Stimulated activated CD8-positive, alpha-beta memory T cell treated with anti-CD3 and anti-CD28 coated beads, Interleukin-12 subunit alpha, Interleukin-12 subunit beta, amount 100 ng/mL, for 24 hours (primary cell): ENCODE measurements around the gene SPACA7.
"Not testable (repeated sequence)": the region's sequence is repeated elsewhere in the genome, so short reads cannot be mapped to it uniquely, and the experiment has no call there.

ENCODE experiments used
- DNase-seq: peaks from one replicate; pipeline ENCODE4 v3.0.0-alpha.2; 2020; ENCODE audit errors: extremely low read depth

The SPACA7 gene

DNA sequence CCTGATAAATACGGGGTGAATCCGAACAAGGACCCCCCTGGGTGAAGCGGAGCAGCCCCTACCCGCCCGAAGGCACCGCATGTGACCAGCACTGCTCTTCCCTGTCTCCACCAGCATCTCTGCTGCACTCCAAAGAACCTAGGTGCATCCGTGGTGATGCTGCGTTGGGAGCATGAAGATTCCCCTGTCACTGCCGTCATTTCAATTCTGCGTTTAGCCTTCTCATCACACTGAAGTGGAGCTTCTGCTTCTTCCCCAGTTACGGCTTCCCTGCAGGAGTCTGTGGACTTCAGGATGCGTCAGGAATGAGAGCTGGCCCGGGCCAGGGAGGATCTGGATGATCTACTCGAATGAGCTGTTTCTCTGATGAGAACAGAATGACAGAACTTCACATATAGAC, 47.9 kb downstream of the SPACA7 start:
- DNase-seq: no peak

DNA sequence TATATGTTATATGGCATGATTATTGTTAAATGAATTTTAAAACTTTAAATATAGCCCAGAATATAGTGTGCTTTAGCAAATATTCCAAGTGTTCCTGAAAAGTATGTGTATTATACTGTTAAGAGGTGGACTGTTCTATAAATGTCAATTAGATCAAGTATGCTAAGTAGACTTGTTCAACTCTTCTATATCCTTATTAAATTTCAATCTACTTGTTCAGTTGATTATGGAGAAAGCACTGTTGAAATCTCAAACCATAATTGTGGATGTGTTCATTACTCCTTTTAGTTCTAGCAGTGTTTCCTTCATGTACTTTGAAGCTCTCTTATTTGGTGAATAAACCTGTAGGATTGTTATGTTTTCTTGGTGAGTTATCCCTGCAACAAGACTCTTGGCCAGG, 52.5 kb downstream of the SPACA7 start:
- DNase-seq: no peak

DNA sequence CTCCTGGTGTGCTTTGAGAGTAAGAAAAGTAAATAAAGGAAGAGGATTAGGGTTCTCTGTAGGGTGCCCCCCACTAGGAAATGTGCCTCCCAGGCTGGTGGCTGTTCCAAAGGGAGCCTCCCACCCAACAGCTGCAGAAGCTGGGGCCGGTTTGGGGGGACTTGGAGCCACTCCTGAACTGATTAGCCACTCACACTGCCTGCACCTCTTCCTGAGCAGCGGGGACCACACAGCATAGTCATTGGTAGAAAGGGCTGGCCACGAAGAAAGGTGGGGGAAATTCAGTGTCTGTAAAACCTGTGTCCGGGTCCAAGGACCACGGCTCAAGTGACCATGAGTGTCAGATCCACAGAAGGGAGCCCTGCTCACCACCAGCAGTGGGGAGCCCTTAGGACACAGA, 55.6 kb downstream of the SPACA7 start:
- DNase-seq: no peak

DNA sequence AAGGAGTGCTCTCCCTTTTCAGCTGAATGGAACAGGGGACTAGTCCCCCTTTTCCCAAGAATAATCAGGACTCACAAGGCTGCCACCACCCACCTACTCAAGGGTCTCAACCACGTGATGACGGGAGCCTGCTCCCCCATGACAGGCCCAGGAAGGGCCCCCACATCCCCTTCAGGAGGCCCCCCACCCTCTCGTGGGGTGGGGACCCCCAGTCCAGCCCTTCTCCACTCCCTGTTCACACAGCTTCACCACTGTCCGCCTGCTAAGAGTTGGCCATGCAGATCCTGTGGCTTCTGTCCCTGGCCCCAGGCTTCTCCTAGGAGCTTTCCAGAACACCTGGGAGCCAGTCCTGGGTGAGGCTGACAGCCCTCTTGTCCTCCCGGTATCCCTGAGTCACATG, 56.6 kb downstream of the SPACA7 start:
- not testable (repeated sequence) for DNase-seq

DNA sequence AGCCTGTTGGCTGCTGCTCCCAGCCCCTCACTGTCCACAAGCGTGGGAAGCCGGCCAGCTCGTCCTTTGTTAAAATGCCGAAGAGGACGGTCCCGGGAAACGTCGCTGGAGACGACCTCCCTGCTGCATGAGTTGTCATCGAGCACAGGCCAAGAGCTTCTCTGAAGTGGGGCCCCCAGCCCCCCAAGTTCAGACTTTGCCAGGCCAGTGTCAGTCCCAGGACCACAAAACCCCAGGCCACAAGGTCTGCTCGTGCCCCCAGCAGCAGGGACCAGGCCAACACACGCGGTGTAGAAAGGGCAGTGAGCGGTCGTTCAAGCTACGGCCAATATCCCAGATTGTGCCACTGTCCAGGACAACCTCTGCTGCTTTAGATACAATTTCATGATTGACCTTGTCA, 57.4 kb downstream of the SPACA7 start:
- DNase-seq: not testable (repeated sequence)

DNA sequence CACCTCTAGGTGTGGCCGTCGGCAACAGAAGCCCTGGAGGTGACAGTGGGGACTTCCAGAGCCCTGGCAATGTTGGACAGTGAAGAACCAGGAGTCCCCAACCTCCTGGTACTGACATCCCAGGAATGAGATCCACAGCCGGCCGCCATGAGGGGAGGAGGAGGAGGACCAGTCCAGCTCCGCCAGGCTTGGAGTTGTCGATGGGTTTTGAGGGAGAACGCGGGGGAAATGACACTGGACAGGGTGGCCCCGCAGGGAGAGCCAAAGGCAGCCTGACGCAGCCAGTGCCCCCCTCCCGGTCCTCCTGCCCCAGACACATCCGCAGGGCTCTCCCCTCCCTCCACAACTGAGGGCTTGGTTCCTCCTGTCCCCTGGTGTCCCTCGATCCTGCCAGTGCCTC, 57.9 kb downstream of the SPACA7 start:
- DNase-seq: no peak

DNA sequence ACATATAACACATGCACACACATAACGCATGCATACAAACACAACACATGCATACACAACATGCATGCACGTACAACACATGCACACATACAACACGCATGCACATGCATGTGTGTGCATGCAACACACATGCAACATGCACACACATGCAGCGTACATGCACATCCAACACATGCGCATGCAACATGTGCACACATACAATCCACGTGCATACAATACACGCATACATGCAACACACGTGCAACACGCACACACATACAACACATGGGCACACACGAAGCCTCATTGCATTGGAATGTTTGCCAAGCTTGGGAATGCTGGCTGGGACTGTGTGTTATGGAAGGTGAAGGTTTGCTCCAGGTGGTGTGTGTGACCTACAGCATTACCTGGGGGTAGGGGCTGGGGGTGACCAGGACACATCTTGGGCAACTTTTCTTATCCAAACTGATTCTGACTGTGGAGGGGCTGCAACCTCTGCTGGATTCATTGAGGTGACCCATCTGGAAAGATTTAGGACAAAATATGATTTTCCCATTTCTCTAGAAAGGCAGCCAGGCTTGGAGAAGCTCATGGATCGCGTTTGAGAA, 58.9 kb downstream of the SPACA7 start:
- DNase-seq: no peak

DNA sequence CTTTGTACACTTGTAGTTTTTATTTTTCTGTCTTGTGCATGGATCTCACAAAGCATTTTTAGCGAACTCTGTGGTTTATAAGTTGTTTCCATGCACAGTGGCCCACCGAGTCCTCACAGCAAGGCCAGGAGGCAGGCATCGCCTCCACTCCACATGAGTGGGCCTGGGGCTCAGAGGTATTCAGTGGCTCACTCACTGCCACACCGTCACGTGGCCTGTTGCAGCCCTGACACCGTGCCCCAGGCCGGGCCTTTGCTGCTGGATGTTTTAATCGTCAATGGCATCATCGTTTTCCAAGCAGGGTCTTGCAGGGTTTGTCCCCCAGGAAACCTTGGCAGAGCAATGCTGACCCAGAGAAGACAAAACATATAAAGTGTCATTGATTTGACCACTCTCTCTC, 59.8 kb downstream of the SPACA7 start:
- no peak for DNase-seq

DNA sequence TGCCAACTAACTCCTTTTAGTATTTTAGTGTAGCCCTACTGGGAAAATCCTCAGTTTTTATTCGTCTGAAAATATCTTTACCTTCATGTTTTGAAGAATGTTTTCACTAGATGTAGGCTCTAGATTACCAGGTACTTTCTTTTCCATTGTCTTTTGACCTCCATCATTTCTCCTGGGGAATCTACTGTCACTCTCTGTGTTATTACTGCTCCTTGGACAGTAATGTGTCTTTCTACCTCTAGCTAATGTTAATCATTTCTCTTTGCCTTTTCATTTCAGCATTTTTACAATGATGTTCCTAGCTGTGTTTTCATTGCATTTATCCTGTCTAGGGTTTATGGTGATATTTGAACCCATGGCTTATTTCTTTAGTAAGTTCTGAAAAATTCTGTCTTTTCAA, 61.9 kb downstream of the SPACA7 start:
- no peak for DNase-seq

DNA sequence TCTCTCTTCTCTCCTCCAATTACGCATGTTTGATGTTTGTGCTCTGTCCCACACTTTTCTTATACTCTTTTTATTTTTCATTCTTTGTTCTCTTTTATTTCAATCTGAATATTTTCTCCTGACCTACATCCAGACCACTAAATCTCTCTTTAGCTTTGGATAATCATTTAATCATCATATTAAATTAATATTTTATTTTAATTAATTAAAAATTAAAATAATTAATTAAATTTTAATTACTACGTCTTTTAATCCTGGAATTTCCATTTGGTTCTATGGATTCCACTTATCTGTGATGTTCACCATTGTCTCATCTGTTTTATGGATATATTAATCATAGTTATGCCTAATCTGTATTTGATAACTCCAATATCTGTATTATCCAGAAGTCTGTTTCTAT, 62.4 kb downstream of the SPACA7 start:
- no peak for DNase-seq

DNA sequence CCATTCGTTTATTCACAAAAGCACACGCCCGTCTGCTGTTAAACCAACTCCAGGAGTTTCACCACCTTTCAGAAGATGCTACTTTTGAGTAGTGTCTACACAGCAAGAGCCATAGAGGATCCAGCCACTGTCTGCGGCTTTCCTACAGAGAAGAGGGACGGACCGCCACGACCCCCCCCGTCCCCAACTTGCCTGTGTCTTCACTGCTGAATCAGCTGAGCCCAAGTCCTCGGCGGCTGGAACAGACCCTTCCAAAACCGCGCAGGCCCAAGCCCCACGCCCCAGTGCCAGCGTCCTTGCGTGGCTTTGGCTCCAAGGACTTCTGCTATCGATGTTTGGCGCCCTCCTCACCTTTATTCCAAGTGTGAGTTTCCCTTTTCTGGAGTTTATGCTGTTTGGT, 65.1 kb downstream of the SPACA7 start:
- no peak for DNase-seq

DNA sequence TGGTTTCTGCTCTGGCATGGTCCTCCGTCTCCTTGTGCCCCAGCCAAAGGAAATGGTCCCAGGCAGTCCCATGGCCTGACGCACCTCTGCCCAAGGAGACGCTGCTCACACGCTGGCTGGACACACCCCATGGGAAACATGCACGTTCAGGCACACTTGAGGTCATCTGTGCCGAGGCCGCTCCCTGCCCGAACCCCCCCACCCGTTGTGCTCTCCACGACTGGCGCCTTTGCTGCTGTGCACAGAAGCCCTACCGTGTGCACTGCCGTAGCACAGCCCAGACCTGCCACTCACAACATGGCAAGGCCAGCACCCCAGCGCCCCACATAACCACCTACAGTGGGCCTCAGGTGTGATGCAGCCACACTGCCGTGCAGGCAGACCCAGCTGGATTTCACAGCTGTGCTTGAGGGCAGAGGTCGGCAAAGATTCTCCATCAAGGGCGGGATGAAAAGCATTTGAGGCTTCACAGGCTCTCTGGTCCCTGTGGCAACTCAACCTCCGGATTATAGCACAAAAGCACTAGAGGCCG, 65.7 kb downstream of the SPACA7 start:
- DNase-seq: no peak

DNA sequence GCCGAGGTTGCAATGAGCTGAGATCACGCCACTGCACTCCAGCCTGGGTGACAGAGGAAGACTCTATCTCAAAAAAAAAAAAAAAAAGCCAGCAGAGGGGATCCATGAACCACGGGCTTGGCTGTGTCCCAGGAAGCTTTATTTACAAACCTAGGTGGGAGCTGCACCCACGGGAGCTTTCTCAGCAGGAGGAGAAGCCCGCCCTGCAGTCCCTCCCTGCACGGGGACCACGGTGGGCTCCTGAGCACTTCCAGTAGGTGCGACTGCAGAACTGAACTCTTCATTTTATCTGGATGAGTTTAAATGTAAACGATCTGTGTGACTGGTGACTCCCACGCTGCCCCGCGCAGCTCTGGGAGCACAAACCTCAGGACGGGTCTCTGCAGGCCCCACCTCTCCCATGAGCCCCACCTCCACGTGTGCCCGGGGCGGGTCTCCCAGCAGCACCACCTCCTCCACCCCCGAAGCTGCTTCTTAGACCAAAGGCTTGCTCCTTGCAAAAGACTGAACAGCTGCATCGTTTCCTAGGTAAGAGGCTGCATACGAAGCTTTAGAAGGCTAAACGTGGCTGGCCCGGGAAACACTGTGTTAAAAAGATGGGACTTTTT, 66.4 kb downstream of the SPACA7 start:
- no peak for DNase-seq

DNA sequence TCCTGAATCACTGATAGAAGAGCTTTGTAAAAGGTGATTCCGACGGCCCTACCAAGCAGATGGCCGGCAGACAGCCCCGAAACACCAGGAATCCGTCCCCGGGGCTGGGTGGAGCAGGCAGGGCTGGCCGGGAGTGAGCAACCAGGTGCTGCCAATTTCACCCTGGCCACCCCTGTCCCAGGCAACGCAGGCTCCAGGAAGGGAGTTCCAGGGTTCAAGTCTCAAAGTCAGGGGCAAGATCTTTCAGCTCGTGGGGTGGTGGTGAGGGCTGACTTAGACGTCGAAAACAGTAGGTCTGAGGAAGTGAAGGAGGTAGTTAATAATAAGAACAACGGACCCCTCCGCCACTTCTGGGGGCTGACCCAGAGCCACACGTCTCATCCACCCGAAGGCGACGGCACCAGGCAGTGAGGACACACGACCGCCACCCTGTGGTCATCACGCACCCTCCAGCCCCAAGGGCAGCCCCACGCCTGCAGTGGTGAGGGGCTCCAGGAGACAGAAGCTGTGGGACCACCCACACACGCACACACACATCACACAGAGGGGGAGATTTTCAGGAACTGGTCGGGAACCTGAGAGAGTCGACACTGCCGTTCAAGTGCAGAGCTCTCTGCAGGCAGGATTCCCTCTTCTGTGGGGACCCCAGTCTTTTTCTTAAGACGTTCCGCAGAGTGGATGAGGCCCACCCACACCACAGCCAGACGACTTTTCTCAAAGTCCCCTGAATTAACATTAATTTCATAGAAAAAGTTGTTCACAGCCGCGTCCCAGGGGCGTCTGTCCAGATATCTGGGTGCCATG, 67.2 kb downstream of the SPACA7 start:
- no peak for DNase-seq

DNA sequence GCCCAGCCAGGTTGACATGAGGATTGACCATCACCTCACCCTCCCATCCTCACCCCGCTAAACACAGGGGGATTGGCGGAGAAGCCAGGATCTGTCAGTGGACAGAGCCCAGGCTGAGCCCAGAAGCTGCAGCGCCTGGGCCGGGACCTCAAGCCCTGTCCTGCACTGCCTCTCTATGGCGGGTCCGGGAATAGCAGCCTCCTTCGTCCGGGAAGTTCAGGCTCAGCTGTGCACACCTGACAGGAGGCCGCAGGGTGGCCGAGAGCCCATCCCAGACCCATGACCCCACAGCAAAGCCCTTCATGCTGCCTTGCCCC, 67.8 kb downstream of the SPACA7 start:
- peak; percentile 8 for DNase-seq

DNA sequence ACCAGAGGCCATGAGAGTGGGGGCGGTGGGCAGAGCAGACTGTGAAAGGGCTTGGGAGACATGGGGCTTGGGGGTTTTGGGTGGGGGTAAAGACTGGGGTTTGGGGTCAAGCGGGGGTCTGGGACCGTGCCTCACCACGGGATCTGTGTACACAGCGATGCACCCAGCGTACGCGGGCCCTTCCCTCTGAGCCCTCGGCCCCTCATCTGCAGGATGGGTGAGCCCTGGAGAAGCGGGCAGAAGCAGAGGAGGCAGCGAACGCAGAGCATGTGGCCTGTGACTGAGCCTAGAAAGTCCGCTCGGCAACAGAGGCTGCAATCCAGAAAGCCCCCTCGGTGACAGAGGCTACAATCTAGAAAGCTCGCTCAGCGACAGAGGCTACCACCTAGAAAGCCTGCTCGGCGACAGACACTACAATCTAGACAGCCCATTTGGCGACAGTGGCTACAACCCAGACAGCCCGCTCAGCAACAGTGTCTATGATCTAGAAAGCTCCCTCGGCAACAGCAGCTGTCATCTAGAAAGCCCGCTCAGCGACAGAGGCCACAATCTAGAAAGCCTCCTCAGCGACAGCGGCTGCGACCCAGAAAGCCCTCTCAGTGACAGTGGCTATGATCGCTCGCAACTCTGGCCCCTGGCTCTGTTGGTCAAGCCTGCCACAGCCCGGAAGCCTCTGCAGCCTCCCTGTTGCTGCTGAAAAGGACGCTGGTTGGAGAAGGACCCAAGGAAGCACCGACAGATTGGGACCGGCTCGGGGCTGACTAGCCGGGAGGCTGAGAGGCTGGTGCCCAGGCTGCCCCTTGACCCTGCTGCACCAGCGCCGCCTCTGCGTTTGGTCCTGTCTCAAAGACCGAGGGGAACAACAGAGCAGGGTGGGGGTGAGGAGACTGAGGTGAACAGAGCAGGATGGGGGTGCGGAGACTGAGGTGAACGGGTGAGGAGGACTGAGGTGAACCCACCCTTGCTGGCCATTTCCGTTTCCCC, 68.6 kb downstream of the SPACA7 start:
- DNase-seq: no peak

DNA sequence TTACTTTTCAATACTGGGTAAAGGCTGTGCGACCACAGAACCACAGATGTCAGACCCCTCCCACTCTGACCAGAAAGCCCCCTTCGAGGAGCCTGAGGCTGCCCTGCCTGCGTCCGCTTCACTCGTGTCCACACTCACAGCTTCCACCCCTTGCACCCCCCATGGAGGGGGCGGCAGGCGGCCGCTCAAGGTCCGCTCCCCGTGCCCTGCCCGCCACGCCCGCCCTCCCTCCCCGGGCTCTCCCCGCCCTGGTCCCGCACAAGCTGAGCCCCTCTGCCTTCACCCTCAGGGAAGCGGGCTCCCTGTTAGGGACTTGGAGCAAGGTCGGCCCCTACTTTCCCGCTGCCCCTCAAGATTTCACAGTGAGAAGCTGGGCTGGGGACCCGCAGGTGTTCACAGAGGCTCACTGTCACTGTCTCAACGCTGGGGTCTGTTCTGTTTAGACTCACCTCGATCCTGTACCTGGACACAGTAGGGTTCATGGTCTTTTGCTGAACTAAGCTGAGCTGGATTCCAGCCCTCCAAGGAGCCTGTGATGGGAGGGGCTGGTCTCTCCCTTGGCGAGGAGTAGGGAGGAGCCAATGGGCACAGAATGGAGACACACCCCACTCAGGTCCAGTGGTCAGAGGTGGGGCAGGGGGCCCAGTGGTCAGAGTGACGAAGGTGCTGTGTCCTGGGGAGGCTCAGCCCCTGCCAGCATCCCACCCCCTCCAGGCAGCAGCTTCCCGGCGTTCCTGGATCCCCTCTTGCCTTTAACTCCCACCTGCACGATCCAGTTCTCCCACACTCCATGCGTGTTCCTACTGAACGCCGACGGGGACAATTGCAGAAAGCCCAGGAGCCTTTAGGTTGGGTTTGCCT, 69.5 kb downstream of the SPACA7 start:
- no peak for DNase-seq

DNA sequence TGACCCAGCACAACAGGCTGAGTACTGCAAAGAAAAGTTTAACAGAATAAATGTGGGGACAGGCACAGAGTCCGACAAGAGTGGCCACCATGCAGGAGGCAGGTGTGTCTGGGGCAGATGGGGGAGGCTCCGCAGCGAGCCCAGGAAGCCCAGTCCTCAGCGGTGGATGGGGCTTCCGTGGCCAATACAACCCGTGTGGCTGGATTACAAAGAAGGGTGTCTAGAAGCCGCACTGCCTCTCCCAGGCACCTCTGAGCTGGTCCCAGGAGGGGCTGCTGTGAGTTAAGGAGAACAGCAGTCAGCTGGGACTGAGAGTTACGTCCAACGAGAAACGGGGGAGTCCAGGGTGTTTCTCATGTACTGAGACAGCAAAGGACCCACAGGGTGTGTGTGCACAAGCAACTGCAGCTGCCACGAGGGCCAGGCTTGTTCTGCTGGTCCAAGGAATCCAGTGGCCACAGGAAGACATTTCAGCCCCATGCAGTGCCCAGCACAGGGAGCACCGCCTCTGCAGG, 70.2 kb downstream of the SPACA7 start:
- no peak for DNase-seq

DNA sequence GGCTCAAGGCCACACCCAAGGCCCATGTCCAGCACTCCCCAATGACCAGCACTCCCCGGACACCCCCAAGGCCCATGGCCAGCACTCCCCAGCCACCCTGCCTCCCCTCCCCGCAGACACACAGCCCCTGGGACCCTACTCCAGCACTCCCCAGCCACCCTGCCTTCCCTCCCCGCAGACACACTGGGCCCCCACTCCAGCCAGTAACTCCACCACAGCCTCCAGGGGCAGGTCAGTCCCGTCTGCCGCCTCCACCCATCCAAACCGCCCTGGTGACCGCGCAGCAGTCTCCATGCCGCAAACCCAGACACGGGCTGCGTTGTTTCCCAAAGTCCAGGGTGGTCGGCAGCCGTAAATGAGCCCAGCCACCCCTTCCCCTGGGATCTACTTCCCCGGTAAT, 70.7 kb downstream of the SPACA7 start:
- no peak for DNase-seq

DNA sequence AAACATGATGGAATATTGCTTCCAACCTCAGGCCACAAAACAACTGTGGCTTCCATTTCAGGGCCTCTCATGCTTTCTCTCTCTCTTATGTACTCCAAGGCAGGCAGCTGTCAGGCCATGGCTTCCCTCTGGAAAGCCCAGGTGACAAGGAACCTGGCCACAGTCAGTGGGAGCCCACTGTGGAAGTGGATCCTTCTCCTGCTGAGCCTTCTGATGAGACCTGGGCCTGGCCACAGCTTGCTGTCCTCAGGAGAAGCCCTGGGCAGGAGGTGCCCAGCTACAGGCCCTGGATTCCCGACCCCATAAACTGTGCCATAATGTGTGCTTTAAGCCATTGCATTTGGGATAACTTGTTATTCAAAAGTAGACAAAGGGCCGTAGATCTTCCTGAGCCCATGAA, 71.2 kb downstream of the SPACA7 start:
- DNase-seq: no peak
